ENCODE data around the gene SGPL1. TPM values are rescaled to one million over a fixed set of nuclear protein-coding genes. Genes with fewer than 3 reads are reported as not detected.
A peak's percentile ranks its signal among the peaks of the same experiment; 100 is the strongest.

The SGPL1 gene
- total RNA-seq, 6 experiments from 2014 or later: 33.2 to 50.1 (median 38.0) TPM

DNA sequence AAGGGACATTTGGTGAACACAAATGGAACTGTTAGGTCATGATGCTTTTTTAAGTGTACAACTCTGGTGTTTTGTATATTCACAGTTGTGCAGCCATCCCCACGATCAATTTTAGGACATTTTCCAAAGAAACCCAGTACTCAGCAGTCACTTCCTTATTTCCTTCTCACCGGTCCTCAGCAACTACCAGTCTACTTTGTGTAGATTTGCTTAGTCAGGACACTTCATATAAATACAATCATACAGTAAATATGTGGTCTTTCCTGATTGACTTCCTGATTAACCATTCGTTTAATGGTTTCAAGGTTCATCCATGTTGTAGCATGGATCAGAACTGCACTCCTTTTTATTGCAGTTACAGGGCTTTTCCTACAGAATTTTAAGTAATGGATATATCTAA lies 14.4 kb downstream of the SGPL1 start:
- ATAC-seq (no peak), DNase-seq (no peak)
- Histone ChIP-seq H3K27me3 (no peaks in the 10 kb centered on the region), H3K27ac (no peak overlapping the region), H3K4me1 (peaks cover 0 to 35% (median 10%) of the 10 kb centered on the region in 4 donors), H3K4me3 (no peak overlapping the region), H3K9me3 (no peaks in the 10 kb centered on the region), H3K36me3 (peaks cover 0 to 1% (median 0%) of the 10 kb centered on the region in 4 donors)
- intact Hi-C loops (cut with DNase I): no loop called here
- 12% methylated on average over 3 of the region's 3 CpGs for WGBS (ENCODE audit: insufficient coverage, low coverage, low lambda C conversion rate, missing lambda C conversion rate)
- TF ChIP-seq POLR2A (IDR thresholded peaks at IDR 0.05): no peak
- TF ChIP-seq, protein P1, sequence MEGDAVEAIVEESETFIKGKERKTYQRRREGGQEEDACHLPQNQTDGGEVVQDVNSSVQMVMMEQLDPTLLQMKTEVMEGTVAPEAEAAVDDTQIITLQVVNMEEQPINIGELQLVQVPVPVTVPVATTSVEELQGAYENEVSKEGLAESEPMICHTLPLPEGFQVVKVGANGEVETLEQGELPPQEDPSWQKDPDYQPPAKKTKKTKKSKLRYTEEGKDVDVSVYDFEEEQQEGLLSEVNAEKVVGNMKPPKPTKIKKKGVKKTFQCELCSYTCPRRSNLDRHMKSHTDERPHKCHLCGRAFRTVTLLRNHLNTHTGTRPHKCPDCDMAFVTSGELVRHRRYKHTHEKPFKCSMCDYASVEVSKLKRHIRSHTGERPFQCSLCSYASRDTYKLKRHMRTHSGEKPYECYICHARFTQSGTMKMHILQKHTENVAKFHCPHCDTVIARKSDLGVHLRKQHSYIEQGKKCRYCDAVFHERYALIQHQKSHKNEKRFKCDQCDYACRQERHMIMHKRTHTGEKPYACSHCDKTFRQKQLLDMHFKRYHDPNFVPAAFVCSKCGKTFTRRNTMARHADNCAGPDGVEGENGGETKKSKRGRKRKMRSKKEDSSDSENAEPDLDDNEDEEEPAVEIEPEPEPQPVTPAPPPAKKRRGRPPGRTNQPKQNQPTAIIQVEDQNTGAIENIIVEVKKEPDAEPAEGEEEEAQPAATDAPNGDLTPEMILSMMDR (IDR thresholded peaks at IDR 0.05): no peak

- no peak overlapping the region for H3K4me3 ChIP-seq
- no peak for DNase-seq
- no peaks in the 10 kb centered on the region for H3K27me3 ChIP-seq
- no peaks in the 10 kb centered on the region for H3K9me3 ChIP-seq
- intact Hi-C loops (cut with DNase I): no loop called here
- peaks cover 0 to 47% (median 18%) of the 10 kb centered on the region in 4 donors for H3K4me1 ChIP-seq
- TF ChIP-seq, protein P1 (IDR thresholded peaks at IDR 0.05): no peak
- no peak for TF ChIP-seq POLR2A (IDR thresholded peaks at IDR 0.05)
- H3K36me3 ChIP-seq: no peaks in the 10 kb centered on the region
- WGBS (ENCODE audit: insufficient coverage, low coverage, low lambda C conversion rate, missing lambda C conversion rate): 90% methylated on average over 3 of the region's 3 CpGs
- H3K27ac ChIP-seq: no peak overlapping the region
- ATAC-seq: no peak
These were observed 16.5 kb downstream of the SGPL1 start for GRCh38 chr10:70832221-70832620.

- Histone ChIP-seq H3K9me3 (no peaks in the 10 kb centered on the region), H3K27me3 (no peaks in the 10 kb centered on the region), H3K27ac (peak overlapping the region in 1 of 3 donors; percentile 87), H3K4me1 (peaks cover 0 to 49% (median 18%) of the 10 kb centered on the region in 4 donors), H3K4me3 (no peak overlapping the region), H3K36me3 (no peaks in the 10 kb centered on the region)
- intact Hi-C loops (cut with DNase I): no loop called here
- WGBS (ENCODE audit: insufficient coverage, low coverage, low lambda C conversion rate, missing lambda C conversion rate): 46% methylated on average over 3 of the region's 3 CpGs
- DNase-seq (no peak), ATAC-seq (no peak)
- TF ChIP-seq POLR2A (IDR thresholded peaks at IDR 0.05): no peak
- TF ChIP-seq, protein P1 (IDR thresholded peaks at IDR 0.05): no peak
These were observed 17.2 kb downstream of the SGPL1 start for GRCh38 chr10:70832852-70833528.

- WGBS (ENCODE audit: insufficient coverage, low coverage, low lambda C conversion rate, missing lambda C conversion rate): 60% methylated on average over 2 of the region's 2 CpGs
- no peaks in the 10 kb centered on the region for H3K27me3 ChIP-seq
- peak overlapping the region in 1 of 3 donors; percentile 87 for H3K27ac ChIP-seq
- H3K4me1 ChIP-seq: peaks cover 0 to 49% (median 18%) of the 10 kb centered on the region in 4 donors
- H3K36me3 ChIP-seq: no peaks in the 10 kb centered on the region
- no peak overlapping the region for H3K4me3 ChIP-seq
- no peaks in the 10 kb centered on the region for H3K9me3 ChIP-seq
- no peak for DNase-seq
- TF ChIP-seq POLR2A (IDR thresholded peaks at IDR 0.05): no peak
- TF ChIP-seq, protein P1 (IDR thresholded peaks at IDR 0.05): no peak
- no peak for ATAC-seq
- intact Hi-C loops (cut with DNase I): no loop called here
These were observed 17.9 kb downstream of the SGPL1 start for GRCh38 chr10:70833601-70834000.
